K562 (cell line): ENCODE results near the gene MTMR4. TPM values are rescaled to one million over a fixed set of nuclear protein-coding genes. Genes with fewer than 3 reads are reported as not detected.

Experiments used
- ATAC-seq: fragments of 200-7000 bp; cut with Tn5 transposase; 3 replicates; pipeline ENCODE4 v1.9.1; 2020; ENCODE audit warnings: moderate library complexity
- BruUV-seq: library from RNA; stranded (reverse); fragments of 400-500 nt; replicated peaks from 2 replicates; lab custom pipeline; 2021; lab: Mats Ljungman, UMichigan
- CTCF ChIA-PET: fragments of 300-600 bp; formaldehyde crosslinking; extraction: SDS; loops from one replicate; lab custom pipeline; 2021; ENCODE audit warnings: low intra/inter-chr PET ratio; lab: Yijun Ruan, JAX
- POLR2A ChIA-PET: fragments of 300-600, 350-650 bp; sonication (Branson Sonifier 250); formaldehyde crosslinking; extraction: SDS; loops from one replicate; lab custom pipeline; 2021; ENCODE audit warnings: antibody characterized with exemption, inconsistent platforms; lab: Yijun Ruan, JAX
- DNase-seq, 4 experiments: peaks; one replicate each; pipeline versions ENCODE4 v3.0.0 to v3.0.0-alpha.2; 2011 to 2018; ENCODE audit warnings: low spot score in 3 of 4, mixed read lengths in 3 of 4; ENCODE audit errors: extremely low read depth in 1 of 4
- FAIRE-seq: peaks from 2 replicates; lab custom pipeline; 2011; peaks lifted over from hg19 to GRCh38; lab: Jason Lieb, UNC
- H2AFZ ChIP-seq: 2 replicates; pipeline ENCODE4 v1.6.0; 2011; ENCODE audit warnings: low read depth, low read length, control low read depth, inconsistent platforms
- H3K27ac ChIP-seq: fragments of 200-600 bp; 3 replicates; pipeline ENCODE4 v1.8.0; 2011; ENCODE audit warnings: low read depth, mild to moderate bottlenecking, control low read depth, inconsistent platforms, low read length, moderate library complexity, mixed read lengths; ENCODE audit errors: extremely low read depth
- H3K27me3 ChIP-seq, 2 experiments: fragments of 300-600 bp in 1 of 2; 2 replicates in 1 of 2; 3 replicates in 1 of 2; pipeline versions ENCODE4 v1.6.0 to v1.8.0; 2011; ENCODE audit warnings: inconsistent platforms in 2 of 2, low read length in 2 of 2, mild to moderate bottlenecking in 1 of 2, mixed read lengths in 1 of 2, moderate library complexity in 1 of 2; ENCODE audit not compliant: control insufficient read depth in 2 of 2, insufficient read depth in 2 of 2
- H3K36me3 ChIP-seq: fragments of 300-600 bp; 3 replicates; pipeline ENCODE4 v1.8.0; 2011; ENCODE audit warnings: mild to moderate bottlenecking, low read length, inconsistent platforms; ENCODE audit not compliant: control insufficient read depth, insufficient read depth
- H3K4me1 ChIP-seq, 2 experiments: fragments of 200-600 bp in 1 of 2; replicated peaks in 1 of 2; 2 replicates in 1 of 2; 3 replicates in 1 of 2; pipeline versions ENCODE4 v1.5.1 to v1.8.0; 2011; ENCODE audit warnings: inconsistent platforms in 2 of 2, low read length in 2 of 2, mild to moderate bottlenecking in 1 of 2, mixed read lengths in 1 of 2, moderate library complexity in 1 of 2; ENCODE audit not compliant: control insufficient read depth in 2 of 2, insufficient read depth in 2 of 2
- H3K4me2 ChIP-seq: 2 replicates; pipeline ENCODE4 v1.6.1; 2011; ENCODE audit warnings: low read length, control low read depth, inconsistent platforms, mixed read lengths; ENCODE audit not compliant: insufficient read depth
- H3K4me3 ChIP-seq: fragments of 200-600 bp; sonication (generic), shearing (Covaris generic); 2 replicates; pipeline ENCODE4 v1.5.1; 2016; ENCODE audit warnings: control low read depth, inconsistent platforms
- H3K79me2 ChIP-seq: fragments of 200-600 bp; 3 replicates; pipeline ENCODE4 v1.8.0; 2011; ENCODE audit warnings: low read length, inconsistent platforms; ENCODE audit not compliant: control insufficient read depth, insufficient read depth
- H3K9ac ChIP-seq, 2 experiments: 2 replicates each; pipeline versions ENCODE4 v1.6.0 to v1.6.1; 2011; ENCODE audit warnings: low read depth in 2 of 2, low read length in 2 of 2, control low read depth in 1 of 2, inconsistent platforms in 1 of 2, mild to moderate bottlenecking in 1 of 2, mixed read lengths in 1 of 2; ENCODE audit not compliant: insufficient read depth in 1 of 2
- H3K9me1 ChIP-seq: one replicate; pipeline ENCODE4 v1.6.0; 2011; ENCODE audit warnings: inconsistent platforms, mild to moderate bottlenecking, low read length, moderate library complexity; ENCODE audit not compliant: control insufficient read depth, insufficient read depth
- H3K9me3 ChIP-seq: replicated peaks from 2 replicates; pipeline ENCODE4 v1.5.1; 2011; ENCODE audit warnings: low read depth, low read length, inconsistent platforms; ENCODE audit not compliant: control insufficient read depth, insufficient read depth
- H4K20me1 ChIP-seq: replicated peaks from 2 replicates; pipeline ENCODE4 v1.6.1; 2011; ENCODE audit warnings: low read length, inconsistent platforms, mixed read lengths; ENCODE audit not compliant: control insufficient read depth, insufficient read depth
- ATF1 ChIP-seq, 2 experiments: fragments of 450-650 bp in 1 of 2; IDR thresholded peaks; 2 replicates each; pipeline ENCODE4 v1.6.1; 2016; ENCODE audit warnings: missing compliant biosample characterization in 1 of 2, missing genetic modification characterization in 1 of 2
- BMI1 ChIP-seq: fragments of 150-350 bp; IDR thresholded peaks from 2 replicates; pipeline ENCODE4 v1.6.1; 2014; ENCODE audit warnings: low read length
- ELF2 ChIP-seq: fragments of 250-450 bp; sonication (Bioruptor Pico); IDR thresholded peaks from 2 replicates; pipeline ENCODE4 v1.5.0; 2021; ENCODE audit warnings: mild to moderate bottlenecking
- MTA1 ChIP-seq: fragments of 450-650 bp; IDR thresholded peaks from 2 replicates; pipeline ENCODE4 v1.6.1; 2017; ENCODE audit warnings: borderline replicate concordance
- NFIX ChIP-seq: fragments of 250-450 bp; sonication (Bioruptor Pico); IDR thresholded peaks from 2 replicates; pipeline ENCODE4 v1.4.0; 2020; ENCODE audit warnings: low read depth, mild to moderate bottlenecking, moderate library complexity
- SFPQ ChIP-seq: fragments of 200-400 bp; formaldehyde crosslinking; IDR thresholded peaks from 2 replicates; pipeline ENCODE4 v1.6.1; 2017; ENCODE audit warnings: mild to moderate bottlenecking, low read depth, low read length, moderate library complexity
- SIRT6 ChIP-seq: IDR thresholded peaks from one replicate; pipeline ENCODE4 v1.6.1; 2012; ENCODE audit warnings: low read depth, mild to moderate bottlenecking, control low read depth, inconsistent platforms, low read length, moderate library complexity
- TFAP4 ChIP-seq: sonication (generic); formaldehyde crosslinking; IDR thresholded peaks from 2 replicates; pipeline ENCODE4 v1.8.0; 2022; ENCODE audit warnings: missing genetic modification reagents, mild to moderate bottlenecking, moderate library complexity, borderline replicate concordance
- ZNF583 ChIP-seq: fragments of 250-450 bp; sonication (Bioruptor Pico); IDR thresholded peaks from 2 replicates; pipeline ENCODE4 v1.4.0; 2020
- WGBS: fragments of 100-300 bp; shearing (Covaris generic); methylation state at CpG from one replicate; pipeline ENCODE4 v1.1.6; 2016; ENCODE audit warnings: low coverage, mixed read lengths; ENCODE audit not compliant: insufficient coverage; ENCODE audit errors: missing lambda C conversion rate; 5-methylcytosine and 5-hydroxymethylcytosine counted together
- in situ Hi-C: fragments of 300-500 bp; cut with MboI; formaldehyde crosslinking; loops from 4 replicates; pipeline ENCODE4 v1.15.0; 2018; ENCODE audit warnings: inconsistent platforms, mixed read lengths
- intact Hi-C: fragments of 100-400 bp; cut with micrococcal nuclease; formaldehyde crosslinking; loops from 2 replicates; pipeline ENCODE4 v1.14.2; 2022
- polyA plus RNA-seq, 8 experiments: library from polyadenylated mRNA; depleted of rRNA in 4 of 8; stranded (reverse) in 5 of 8; unstranded in 3 of 8; fragments of >200 nt; fragmentation: Nextera tagmentation in 2 of 8; fragmentation: Illumina TruSeq in 1 of 8; extraction: Ambion mirVana in 2 of 8; extraction: Trizol in 1 of 8; gene quantifications; 2 replicates each; pipeline versions ENCODE4 v1.2.1 to v1.2.3, GENCODE V29; 2011 to 2014; ENCODE audit warnings: inconsistent platforms in 1 of 8, missing spikeins in 1 of 8
- total RNA-seq, 7 experiments: library from RNA; depleted of rRNA in 6 of 7; stranded (reverse); fragments of >200 nt in 6 of 7; fragmentation: Illumina TruSeq in 2 of 7; extraction: Trizol in 2 of 7; gene quantifications; 2 replicates each; pipeline versions ENCODE4 v1.2.1 to v1.2.3, GENCODE V29; 2011 to 2021; ENCODE audit warnings: low replicate concordance in 1 of 7
- TF ChIP-seq, protein P1 (sequence below): sonication (generic); formaldehyde crosslinking; IDR thresholded peaks from 2 replicates; pipeline ENCODE4 v1.8.1; 2023; ENCODE audit warnings: missing genetic modification reagents, mild to moderate bottlenecking, borderline replicate concordance
- TF ChIP-seq, protein P2 (sequence below): fragments of 150-350 bp; conservative IDR thresholded peaks from 2 replicates; pipeline ENCODE4 v1.6.1; 2014; ENCODE audit warnings: low read length

MTMR4 gene
- total and polyA plus RNA-seq, 9 of the 15 experiments (the other 6 are each of a cell fraction or from before 2014, with no cell fraction given) = 8.8 to 45.7 (median 28.7) TPM

DNA sequence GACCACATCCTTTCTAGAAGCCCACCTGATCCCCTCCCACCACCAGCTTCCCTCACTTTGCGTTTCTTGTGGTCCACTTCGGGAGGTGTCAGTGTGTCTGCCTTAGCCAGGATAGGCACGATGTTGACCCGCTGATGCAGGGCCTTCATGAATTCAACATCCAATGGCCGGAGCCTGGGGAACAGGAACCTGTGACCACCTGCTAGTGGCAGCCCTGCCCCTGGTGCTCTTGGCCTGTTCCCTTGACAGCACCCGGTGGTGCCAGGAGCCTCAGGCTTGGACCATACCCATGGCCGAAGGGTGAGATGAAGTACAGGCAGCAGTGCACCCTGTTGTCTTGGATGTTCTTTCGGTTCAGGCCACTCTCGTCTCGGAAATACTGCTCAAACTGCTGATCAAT is 7.2 kb upstream of the MTMR4 start:
- Histone ChIP-seq H3K4me1 (peaks cover 9 to 18% of the 10 kb centered on the region in 2 experiments), H4K20me1 (no peaks in the 10 kb centered on the region), H3K9ac (peak overlapping the region in 1 of 2 experiments; percentile 31; a peak in 1 of 4 replicates), H3K36me3 (no peaks in the 10 kb centered on the region; the same call in 1 of the 3 replicates), H3K27ac (no peak overlapping the region), H2AFZ (peak overlapping the region; percentile 64), H3K4me3 (no peak overlapping the region), H3K79me2 (peaks cover 8% of the 10 kb centered on the region), H3K27me3 (no peaks in the 10 kb centered on the region), H3K9me3 (no peaks in the 10 kb centered on the region), H3K9me1 (no peaks in the 10 kb centered on the region), H3K4me2 (no peak overlapping the region)
- BruUV-seq = no TSS peak
- in situ Hi-C loops = loop anchor here (5.0 kb wide), 1 partner anchor 486 kb away; no protein-coding TSS in a partner anchor
- CTCF ChIA-PET = interaction anchor here (0.6 kb wide), 1 partner anchor 189 kb away, joined by 3 read pairs; no protein-coding TSS in a partner anchor
- FAIRE-seq = no peak
- no peak for ATAC-seq
- POLR2A ChIA-PET = interaction anchor here (1.0 to 3.0 kb wide), 2 partner anchors 14 to 109 kb away, joined by 4 to 12 read pairs; no protein-coding TSS in a partner anchor
- intact Hi-C loops = loop anchor here (5.0 kb wide), 1 partner anchor 66 kb away; no protein-coding TSS in a partner anchor
- no peak for DNase-seq
- 36% methylated on average over 10 of the region's 10 CpGs for WGBS
- no peak for TF ChIP-seq TFAP4
- TF ChIP-seq NFIX (CRISPR knock-in tag) = no peak
- TF ChIP-seq MTA1 = no peak
- TF ChIP-seq SIRT6 = no peak
- TF ChIP-seq, protein P1, sequence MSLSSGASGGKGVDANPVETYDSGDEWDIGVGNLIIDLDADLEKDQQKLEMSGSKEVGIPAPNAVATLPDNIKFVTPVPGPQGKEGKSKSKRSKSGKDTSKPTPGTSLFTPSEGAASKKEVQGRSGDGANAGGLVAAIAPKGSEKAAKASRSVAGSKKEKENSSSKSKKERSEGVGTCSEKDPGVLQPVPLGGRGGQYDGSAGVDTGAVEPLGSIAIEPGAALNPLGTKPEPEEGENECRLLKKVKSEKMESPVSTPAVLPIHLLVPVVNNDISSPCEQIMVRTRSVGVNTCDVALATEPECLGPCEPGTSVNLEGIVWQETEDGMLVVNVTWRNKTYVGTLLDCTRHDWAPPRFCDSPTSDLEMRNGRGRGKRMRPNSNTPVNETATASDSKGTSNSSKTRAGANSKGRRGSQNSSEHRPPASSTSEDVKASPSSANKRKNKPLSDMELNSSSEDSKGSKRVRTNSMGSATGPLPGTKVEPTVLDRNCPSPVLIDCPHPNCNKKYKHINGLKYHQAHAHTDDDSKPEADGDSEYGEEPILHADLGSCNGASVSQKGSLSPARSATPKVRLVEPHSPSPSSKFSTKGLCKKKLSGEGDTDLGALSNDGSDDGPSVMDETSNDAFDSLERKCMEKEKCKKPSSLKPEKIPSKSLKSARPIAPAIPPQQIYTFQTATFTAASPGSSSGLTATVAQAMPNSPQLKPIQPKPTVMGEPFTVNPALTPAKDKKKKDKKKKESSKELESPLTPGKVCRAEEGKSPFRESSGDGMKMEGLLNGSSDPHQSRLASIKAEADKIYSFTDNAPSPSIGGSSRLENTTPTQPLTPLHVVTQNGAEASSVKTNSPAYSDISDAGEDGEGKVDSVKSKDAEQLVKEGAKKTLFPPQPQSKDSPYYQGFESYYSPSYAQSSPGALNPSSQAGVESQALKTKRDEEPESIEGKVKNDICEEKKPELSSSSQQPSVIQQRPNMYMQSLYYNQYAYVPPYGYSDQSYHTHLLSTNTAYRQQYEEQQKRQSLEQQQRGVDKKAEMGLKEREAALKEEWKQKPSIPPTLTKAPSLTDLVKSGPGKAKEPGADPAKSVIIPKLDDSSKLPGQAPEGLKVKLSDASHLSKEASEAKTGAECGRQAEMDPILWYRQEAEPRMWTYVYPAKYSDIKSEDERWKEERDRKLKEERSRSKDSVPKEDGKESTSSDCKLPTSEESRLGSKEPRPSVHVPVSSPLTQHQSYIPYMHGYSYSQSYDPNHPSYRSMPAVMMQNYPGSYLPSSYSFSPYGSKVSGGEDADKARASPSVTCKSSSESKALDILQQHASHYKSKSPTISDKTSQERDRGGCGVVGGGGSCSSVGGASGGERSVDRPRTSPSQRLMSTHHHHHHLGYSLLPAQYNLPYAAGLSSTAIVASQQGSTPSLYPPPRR = no peak
- TF ChIP-seq ZNF583 (CRISPR knock-in tag) = no peak
- no peak for TF ChIP-seq SFPQ
- no peak for TF ChIP-seq ELF2 (CRISPR knock-in tag)
- TF ChIP-seq BMI1 = no peak
- TF ChIP-seq, protein P2, sequence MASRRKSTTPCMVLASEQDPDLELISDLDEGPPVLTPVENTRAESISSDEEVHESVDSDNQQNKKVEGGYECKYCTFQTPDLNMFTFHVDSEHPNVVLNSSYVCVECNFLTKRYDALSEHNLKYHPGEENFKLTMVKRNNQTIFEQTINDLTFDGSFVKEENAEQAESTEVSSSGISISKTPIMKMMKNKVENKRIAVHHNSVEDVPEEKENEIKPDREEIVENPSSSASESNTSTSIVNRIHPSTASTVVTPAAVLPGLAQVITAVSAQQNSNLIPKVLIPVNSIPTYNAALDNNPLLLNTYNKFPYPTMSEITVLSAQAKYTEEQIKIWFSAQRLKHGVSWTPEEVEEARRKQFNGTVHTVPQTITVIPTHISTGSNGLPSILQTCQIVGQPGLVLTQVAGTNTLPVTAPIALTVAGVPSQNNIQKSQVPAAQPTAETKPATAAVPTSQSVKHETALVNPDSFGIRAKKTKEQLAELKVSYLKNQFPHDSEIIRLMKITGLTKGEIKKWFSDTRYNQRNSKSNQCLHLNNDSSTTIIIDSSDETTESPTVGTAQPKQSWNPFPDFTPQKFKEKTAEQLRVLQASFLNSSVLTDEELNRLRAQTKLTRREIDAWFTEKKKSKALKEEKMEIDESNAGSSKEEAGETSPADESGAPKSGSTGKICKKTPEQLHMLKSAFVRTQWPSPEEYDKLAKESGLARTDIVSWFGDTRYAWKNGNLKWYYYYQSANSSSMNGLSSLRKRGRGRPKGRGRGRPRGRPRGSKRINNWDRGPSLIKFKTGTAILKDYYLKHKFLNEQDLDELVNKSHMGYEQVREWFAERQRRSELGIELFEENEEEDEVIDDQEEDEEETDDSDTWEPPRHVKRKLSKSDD = no peak
- TF ChIP-seq ATF1 (CRISPR knock-in tag; IDR thresholded peaks at IDR 0.05) = no peak
- no peak for TF ChIP-seq ATF1 (tag; IDR thresholded peaks at IDR 0.05)
